GM23248 (cell line): ENCODE results near the gene MYO16.

Experiments
- EZH2 ChIP-seq: fragments of 200-600 bp; sonication (generic); IDR thresholded peaks from 2 replicates; pipeline ENCODE4 v1.6.1; 2018; ENCODE audit warnings: antibody characterized with exemption, mild to moderate bottlenecking; ENCODE audit not compliant: insufficient read depth, poor library complexity, severe bottlenecking
- EZH2phosphoT487 ChIP-seq: fragments of 200-600 bp; sonication (generic); IDR thresholded peaks from 2 replicates; pipeline ENCODE4 v1.6.1; 2018; ENCODE audit warnings: antibody characterized with exemption, moderate library complexity, mild to moderate bottlenecking, low read depth; ENCODE audit not compliant: insufficient read depth

DNA sequence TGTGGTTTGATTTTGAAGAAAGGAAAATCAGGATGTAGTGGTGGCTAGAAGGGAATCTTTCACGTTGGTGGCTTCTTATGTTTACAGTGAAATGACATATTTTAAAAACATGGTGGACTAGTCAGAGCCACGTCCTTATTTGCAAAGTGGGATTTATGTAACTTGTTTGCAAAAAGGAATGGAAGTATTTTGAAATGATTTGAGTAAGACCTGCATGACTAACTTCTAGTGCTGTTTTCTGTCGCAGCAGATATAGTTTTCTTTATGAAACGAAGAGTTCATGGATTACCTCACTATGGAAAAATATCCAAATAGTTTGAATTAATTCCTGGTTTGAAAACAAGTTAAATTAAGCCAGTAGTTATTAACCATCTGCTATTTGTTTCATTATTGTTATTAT is 476.5 kb downstream of the MYO16 start:
- TF ChIP-seq EZH2phosphoT487 = no peak
- TF ChIP-seq EZH2 = no peak
